Embryonic facial prominence (tissue), 1 donor: ENCODE measurements around the gene DNAH17.

Experiments
- DNase-seq: peaks from one replicate; pipeline ENCODE4 v3.0.0-alpha.2; 2016; ENCODE audit errors: extremely low spot score

The DNAH17 gene

GRCh38 chr17:78392295-78392694, 184.9 kb downstream of the DNAH17 start:
- DNase-seq, result no peak

DNA sequence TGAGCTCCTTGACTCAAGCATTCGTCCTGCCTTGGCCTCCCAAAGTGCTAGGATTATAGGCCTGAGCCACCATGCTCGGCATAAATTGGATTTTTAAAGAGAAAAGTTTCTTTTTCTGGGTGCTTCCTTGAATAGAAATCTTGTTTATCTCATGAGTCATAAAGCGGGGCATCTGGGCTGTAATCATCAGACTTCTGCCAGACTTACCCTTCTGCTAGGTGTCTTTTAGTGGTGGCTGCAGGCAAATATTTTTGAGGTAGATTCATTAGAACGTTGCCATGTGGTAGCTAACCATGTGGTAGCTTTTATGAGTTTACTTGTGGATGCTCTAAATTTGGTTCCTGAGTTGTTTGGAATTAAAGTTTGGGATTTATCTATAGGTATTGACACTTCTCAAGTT, 185.4 kb downstream of the DNAH17 start:
- no peak for DNase-seq

- no peak for DNase-seq
Observed at GRCh38 chr17:78391051-78391431, 186.2 kb downstream of the DNAH17 start.

- no peak for DNase-seq
Observed at GRCh38 chr17:78390241-78391050, 186.8 kb downstream of the DNAH17 start.

- no peak for DNase-seq
Observed at GRCh38 chr17:78387977-78388941, 188.9 kb downstream of the DNAH17 start.

DNA sequence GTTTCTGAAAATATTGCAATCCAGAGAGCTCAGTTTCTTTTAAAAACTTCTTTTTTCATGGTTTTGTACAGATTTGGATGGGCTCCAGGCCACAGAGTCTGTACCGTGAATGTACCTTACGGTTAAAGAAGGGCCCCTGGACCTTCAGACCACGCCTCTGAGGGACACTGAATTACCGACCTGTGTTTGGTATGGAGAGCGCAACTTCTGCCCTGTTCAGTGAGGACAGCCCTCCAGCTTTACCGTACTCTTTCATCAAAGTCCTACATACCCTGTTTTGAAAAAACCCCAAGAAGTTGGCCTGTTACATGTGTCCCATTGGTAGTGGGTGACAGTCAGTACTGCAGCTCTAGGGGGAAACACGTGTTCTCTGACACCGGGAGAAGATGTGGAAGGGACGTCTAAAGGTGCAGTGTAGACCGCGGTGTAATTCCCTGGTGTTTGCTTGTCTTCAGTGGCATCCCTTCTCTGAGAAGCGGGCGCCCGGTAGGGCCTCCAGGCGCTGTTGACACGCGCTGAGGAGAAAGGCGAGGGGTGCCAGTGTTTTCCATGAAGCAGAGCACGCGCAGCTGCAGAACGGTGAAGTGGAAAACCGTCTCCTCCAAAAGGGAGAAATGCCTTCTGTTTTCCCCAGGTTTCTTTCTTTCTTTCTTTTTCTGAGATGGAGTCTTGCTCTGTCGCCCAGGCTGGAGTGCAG, 192.6 kb downstream of the DNAH17 start:
- DNase-seq, result no peak

DNA sequence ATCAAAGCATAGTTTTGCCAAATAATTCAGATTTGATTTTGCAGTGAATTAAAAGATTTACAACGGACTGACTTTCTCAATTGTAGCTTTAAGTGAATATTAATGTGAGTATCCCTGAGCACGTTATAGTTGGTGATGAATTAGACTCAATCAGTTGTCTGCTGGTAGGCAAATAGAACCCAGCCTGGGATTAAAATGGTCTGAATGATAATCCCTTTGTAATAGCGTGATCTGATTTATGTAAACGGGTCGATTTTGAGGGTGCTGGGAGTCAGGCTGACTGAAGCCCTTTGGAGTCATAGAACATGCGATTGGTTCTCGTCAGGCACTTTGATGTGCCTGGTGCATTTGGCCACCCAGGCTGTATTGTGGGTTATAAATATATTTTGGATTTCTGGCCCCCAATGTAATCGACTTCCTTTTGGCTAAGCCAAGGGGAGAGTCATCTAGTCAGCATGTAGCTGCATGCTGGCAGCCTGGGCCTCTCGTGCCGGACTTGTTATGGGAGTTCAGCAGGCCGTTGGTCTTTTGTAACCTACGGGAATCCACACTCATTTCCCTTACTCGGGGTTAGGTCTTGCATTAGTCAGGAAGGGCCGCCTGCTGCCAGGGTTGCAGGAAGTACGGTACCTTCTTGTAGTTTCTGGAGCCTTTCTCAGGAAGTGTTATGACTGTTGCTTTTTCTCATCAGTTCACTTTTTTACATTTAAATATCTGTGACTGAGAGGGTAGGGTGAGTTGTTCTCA, 193.3 kb downstream of the DNAH17 start:
- DNase-seq, result no peak

DNA sequence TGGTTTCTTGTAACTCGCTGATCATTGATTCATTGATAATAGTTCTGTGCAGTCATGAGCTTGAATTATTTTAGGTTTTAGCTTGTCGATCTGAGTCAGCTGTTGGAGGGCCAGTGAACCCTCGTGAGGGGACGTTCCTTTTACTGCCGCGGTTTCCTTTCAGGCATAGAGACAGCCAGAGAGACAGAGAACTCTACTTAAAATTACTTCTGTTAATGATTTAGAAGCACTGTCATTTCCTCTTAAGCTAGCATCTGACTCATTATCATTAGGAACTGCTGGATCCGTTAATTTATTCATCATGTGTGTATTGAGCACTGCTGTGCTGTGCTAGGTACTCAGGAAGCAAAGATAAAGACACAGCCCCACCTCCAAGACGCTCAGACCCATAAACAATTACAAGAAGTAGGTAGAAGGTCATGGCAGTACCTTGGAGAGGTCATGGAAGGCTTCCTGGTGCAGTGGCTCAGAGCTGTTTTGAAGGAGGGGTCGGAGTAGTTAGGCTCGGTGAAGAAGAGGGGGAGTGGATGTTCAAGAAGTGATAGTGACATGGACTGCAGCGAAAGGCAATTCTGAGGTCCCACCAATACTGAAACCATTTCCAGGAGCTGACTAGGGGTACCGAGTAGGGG, 195.5 kb downstream of the DNAH17 start:
- DNase-seq, result no peak

DNA sequence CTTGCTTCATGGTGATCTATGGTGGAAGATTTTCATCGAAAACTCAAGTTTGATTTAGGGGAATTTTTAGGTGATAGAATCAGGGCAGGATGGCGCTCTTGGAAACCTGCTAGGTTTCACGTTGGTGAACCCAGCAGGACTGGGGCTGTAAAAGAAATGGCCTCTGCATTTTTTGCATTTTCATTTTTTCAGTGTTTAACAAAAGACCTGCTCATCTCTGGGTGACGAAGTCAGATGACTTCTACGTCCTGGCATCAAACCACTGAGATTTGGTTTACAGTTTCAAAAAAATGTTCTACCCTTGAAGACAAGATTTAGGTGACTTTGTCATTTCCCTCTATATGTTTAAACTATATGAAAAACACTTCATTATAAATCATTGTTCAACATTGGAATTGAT, 196.8 kb downstream of the DNAH17 start:
- no peak for DNase-seq

- no peak for DNase-seq
Observed at GRCh38 chr17:78379131-78379491, 198.1 kb downstream of the DNAH17 start.

- DNase-seq, result no peak
Observed at GRCh38 chr17:78378225-78379130, 198.7 kb downstream of the DNAH17 start, which contains the start of gene PGS1. Gene PGS1, plus strand, starts transcription at chr17:78378649. Its CDS starts 17 bp downstream, at chr17:78378666.

DNA sequence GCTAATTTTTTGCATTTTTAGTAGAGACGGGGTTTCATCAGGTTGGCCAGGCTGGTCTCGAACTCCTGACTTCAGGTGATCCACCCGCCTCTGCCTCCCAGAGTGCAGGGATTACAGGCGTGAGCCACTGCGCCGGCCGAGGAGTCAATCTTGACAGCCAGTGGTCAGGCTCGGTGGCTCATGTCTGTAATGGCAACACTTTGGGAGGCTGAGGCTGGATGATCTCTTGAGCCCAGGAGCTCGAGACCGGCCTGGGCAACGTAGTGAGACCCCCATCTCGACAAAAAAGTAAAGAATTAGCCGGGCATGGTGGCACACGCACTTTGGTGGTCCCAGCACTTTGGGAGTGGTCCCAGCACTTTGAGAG, 199.4 kb downstream of the DNAH17 start:
- DNase-seq, result no peak

DNA sequence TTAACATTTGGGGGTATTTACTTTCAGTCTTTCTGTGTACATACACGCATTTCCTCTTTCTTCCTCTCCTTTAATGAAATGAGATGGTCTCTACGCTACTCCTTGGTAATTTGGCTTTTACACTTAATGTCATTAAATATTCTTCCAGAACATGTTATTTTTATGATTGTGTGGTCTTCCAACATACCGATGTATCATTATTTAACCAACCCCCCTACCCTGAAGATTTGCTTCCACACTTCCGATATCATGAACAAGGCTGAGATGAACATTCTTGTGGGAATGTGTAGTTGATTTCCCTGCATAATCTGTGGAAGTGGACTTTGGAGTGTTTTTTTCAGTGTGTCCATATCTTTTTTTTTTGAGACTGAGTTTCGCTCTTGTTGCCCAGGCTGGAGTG, 201.0 kb downstream of the DNAH17 start:
- DNase-seq, result no peak

DNA sequence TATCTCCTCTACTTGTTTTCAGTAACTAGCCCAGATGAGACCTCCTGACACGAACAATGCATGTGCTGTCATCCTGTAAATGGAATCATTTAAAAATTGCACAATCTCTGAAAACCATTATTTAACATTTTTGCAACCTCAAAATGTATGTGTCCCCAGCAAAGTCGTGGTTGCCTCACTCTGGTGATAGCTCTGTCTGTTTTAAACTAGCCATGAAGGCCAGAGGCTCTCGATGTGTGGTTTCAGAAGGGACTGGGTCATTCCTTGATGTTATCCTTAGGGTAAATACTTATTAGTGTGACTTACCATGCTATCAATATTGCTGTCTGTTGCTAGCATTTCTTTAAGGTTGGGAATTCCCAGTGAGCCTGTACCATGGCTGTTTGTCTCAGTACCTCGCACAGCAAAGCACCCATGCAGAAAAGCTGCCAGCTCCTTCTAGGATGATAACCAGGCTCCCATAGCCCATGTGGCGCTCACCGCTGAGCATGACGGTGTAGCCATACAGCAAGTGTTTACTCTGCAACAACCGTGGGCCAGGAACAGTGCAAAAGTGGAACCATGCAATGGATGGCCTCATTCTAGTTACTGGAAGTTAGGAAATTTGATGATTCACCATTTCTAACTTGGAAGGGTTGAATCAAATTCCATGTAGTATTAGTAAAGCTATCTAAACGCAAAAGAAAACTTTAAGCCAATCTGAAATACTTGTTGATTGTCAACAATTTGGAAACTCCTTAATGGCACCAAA, 201.6 kb downstream of the DNAH17 start:
- no peak for DNase-seq

GRCh38 chr17:78374631-78375274, 202.4 kb downstream of the DNAH17 start:
- DNase-seq, result no peak

DNA sequence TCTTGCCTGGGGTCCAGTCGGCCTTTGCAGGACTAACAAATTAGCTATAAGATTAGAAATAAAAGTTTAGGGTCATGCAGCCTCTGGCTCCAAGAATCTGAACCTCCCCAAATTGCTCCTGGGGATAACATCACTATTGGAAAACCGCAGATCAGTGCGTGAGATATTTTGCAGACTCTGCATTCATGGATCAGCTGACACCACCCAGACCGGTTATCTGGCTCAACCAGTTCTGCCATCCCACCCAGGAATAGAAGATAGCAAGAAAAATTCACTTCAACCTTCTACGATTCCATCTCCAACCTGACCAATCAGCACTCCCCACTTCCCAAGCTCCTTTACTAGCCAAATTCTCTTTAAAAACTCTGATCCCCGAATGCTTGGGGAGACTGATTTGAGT, 203.0 kb downstream of the DNAH17 start:
- DNase-seq, result no peak
